ENCODE measurements around the gene IL21R. TPM values are rescaled to one million over a fixed set of nuclear protein-coding genes. Genes with fewer than 3 reads are reported as not detected.
"Not testable (repeated sequence)": the region's sequence is repeated elsewhere in the genome, so short reads cannot be mapped to it uniquely, and the experiment has no call there.

The IL21R gene
- total and polyA plus RNA-seq, 2 experiments from 2014 or later: not detected

DNA sequence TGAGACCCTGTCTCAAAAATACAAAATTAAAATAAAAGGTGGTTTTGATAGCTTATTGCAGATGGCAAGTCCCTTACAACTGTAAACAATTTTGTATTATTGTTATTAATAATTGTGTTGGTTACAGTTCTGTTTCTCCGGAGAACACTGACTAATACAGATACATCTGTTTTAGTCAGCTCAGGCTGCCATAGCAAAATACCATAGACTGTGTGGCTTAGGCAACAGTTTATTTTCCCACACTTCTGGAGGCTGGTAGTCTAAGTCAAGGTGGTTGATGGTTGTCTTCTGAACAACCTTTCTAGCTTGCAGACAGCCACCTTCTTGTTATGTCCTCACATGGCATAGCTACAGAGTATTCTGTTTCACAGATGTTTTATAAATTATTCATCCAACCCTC lies 14.2 kb upstream of the IL21R start:
- Histone ChIP-seq H3K27ac (no peak overlapping the region), H3K9me3 (ENCODE audit: low read depth) (no peaks in the 10 kb centered on the region), H3K27me3 (no peaks in the 10 kb centered on the region), H3K4me1 (ENCODE audit: low read depth) (no peaks in the 10 kb centered on the region), H3K36me3 (no peaks in the 10 kb centered on the region), H3K4me3 (no peak overlapping the region)
- TF ChIP-seq, protein P1, sequence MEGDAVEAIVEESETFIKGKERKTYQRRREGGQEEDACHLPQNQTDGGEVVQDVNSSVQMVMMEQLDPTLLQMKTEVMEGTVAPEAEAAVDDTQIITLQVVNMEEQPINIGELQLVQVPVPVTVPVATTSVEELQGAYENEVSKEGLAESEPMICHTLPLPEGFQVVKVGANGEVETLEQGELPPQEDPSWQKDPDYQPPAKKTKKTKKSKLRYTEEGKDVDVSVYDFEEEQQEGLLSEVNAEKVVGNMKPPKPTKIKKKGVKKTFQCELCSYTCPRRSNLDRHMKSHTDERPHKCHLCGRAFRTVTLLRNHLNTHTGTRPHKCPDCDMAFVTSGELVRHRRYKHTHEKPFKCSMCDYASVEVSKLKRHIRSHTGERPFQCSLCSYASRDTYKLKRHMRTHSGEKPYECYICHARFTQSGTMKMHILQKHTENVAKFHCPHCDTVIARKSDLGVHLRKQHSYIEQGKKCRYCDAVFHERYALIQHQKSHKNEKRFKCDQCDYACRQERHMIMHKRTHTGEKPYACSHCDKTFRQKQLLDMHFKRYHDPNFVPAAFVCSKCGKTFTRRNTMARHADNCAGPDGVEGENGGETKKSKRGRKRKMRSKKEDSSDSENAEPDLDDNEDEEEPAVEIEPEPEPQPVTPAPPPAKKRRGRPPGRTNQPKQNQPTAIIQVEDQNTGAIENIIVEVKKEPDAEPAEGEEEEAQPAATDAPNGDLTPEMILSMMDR (IDR thresholded peaks at IDR 0.05; ENCODE audit: low read depth, low read length): no peak
- no peak for DNase-seq (ENCODE audit: low read depth in 1 of 2, low spot score in 1 of 2)

DNA sequence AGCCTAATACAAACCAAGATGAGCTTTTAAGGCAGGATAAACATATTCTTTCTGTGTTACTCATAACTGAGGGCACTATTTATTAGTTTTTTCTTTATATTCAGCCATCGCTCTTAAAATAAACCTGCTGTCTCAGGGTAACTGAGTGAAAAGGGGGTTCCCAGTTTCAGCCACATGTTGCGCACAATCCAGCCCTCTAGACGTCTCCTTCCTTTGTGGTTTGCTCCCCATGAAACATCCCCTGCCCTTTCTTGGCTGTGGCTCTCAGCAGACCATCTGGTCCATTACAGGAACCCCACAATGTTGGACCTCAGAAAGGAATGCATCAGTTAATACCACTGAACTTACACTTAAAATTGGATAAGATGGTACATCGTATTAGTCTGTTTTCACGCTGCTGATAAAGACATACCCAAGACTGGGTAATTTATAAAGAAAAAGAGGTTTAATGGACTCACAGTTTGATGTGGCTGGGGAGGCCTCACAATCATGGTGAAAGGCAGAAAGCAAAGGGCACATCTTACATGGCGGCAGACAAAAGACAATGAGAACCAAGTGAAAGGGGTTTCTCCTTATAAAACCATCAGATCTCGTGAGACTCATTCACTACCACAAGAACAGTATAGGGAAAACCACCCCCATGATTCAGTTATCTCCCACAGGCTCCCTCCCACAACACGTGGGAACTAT lies 12.6 kb upstream of the IL21R start:
- H3K27ac ChIP-seq: no peak overlapping the region
- no peak for DNase-seq (ENCODE audit: low read depth in 1 of 2, low spot score in 1 of 2)
- no peak overlapping the region for H3K4me3 ChIP-seq
- no peaks in the 10 kb centered on the region for H3K9me3 ChIP-seq (ENCODE audit: low read depth)
- TF ChIP-seq, protein P1 (IDR thresholded peaks at IDR 0.05; ENCODE audit: low read depth, low read length): no peak
- H3K36me3 ChIP-seq: no peaks in the 10 kb centered on the region
- H3K4me1 ChIP-seq (ENCODE audit: low read depth): no peaks in the 10 kb centered on the region
- no peaks in the 10 kb centered on the region for H3K27me3 ChIP-seq

DNA sequence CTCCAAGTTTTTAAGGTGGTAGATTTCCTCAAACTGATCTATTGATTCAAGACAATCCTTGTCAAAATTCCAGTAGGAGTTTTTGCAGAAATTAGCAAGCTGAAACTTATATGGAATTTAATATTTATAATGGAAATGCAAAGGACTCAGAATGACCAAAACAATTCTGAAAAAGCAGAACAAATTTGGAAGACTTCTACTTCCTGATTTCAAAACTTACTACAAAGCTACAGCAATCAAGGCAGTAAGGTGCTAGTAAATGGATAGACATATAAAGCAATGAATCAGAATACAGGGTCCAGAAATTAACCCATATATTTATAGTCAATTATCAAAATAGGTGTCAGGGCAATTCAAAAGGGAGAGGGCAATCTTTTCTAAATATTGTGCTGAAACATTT lies 11.8 kb upstream of the IL21R start:
- Histone ChIP-seq H3K27me3 (no peaks in the 10 kb centered on the region), H3K4me3 (no peak overlapping the region), H3K27ac (no peak overlapping the region), H3K9me3 (ENCODE audit: low read depth) (no peaks in the 10 kb centered on the region), H3K36me3 (no peaks in the 10 kb centered on the region), H3K4me1 (ENCODE audit: low read depth) (no peaks in the 10 kb centered on the region)
- no peak for DNase-seq (ENCODE audit: low read depth in 1 of 2, low spot score in 1 of 2)
- TF ChIP-seq, protein P1 (IDR thresholded peaks at IDR 0.05; ENCODE audit: low read depth, low read length): no peak

DNA sequence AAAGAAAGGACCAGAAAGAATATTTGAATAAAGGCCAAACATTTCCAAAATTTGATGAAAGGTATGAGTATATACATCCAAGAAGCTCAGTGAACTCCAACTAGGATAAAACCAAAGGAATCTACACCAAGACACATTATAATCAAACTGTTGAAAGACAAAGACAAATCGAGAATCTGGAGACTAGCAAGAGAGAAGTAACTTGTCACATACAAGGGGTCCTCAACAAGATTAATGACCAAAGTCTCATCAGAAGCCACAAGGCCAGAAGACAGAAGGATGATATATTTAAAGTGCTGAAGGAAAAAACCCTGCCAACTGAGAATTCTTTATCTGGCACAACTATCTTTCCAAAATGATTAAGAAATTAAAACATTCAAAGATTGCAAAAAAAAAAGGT lies 9.3 kb upstream of the IL21R start:
- no peaks in the 10 kb centered on the region for H3K36me3 ChIP-seq
- H3K9me3 ChIP-seq (ENCODE audit: low read depth): no peaks in the 10 kb centered on the region
- DNase-seq (ENCODE audit: low read depth in 1 of 2, low spot score in 1 of 2): no peak
- H3K4me3 ChIP-seq: no peak overlapping the region
- no peaks in the 10 kb centered on the region for H3K27me3 ChIP-seq
- no peak overlapping the region for H3K27ac ChIP-seq
- TF ChIP-seq, protein P1 (IDR thresholded peaks at IDR 0.05; ENCODE audit: low read depth, low read length): no peak
- no peaks in the 10 kb centered on the region for H3K4me1 ChIP-seq (ENCODE audit: low read depth)

DNA sequence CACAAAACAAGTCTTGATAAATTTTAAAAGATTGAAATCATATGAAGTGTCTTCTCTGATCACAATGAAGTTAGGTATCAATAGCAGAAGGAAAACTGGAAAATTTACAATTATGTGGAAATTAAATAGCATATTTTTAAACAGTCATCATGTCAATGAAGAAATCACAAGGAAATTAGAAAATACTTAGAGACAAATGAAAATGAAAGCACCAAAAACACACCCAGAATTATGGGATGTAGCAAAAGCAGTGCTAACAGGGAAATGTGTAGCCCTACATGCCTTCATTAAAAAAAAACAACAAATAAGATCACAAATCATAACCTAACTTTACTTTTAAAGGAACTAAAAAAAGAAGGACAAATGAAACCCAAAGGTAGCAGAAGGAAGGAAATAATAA lies 7.5 kb upstream of the IL21R start:
- DNase-seq (ENCODE audit: low read depth in 1 of 2, low spot score in 1 of 2): no peak
- H3K9me3 ChIP-seq (ENCODE audit: low read depth): no peaks in the 10 kb centered on the region
- H3K36me3 ChIP-seq: no peaks in the 10 kb centered on the region
- no peak overlapping the region for H3K4me3 ChIP-seq
- TF ChIP-seq, protein P1 (IDR thresholded peaks at IDR 0.05; ENCODE audit: low read depth, low read length): no peak
- H3K4me1 ChIP-seq (ENCODE audit: low read depth): no peaks in the 10 kb centered on the region
- no peak overlapping the region for H3K27ac ChIP-seq
- no peaks in the 10 kb centered on the region for H3K27me3 ChIP-seq

DNA sequence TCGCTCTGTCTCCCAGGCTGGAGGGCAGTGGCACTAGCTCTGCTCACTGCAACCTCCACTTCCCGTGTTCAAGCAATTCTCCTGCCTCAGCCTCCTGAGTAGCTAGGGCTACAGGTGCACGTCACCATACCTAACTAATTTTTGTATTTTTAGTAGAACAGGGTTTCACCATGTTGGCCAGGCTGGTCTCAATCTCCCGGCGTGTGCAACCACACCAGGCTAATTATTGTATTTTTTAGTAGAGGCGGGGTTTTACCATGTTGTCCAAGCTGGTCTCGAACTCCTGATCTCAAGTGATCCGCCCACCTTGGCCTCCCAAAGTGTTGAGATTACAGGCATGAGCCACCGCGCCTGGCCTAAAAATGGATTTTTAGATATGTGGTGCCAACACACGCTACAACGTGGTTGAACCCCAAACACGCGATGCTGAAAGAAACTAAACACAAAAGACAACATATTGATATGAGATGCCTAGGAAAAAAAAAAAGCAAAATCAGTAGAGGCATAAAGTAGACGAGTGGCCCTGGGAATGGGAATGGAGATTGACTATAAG lies 3.6 kb upstream of the IL21R start:
- not testable (repeated sequence) for H3K4me3 ChIP-seq; H3K36me3 ChIP-seq; DNase-seq (ENCODE audit: low read depth in 1 of 2, low spot score in 1 of 2); H3K4me1 ChIP-seq (ENCODE audit: low read depth); H3K27me3 ChIP-seq; H3K9me3 ChIP-seq (ENCODE audit: low read depth); H3K27ac ChIP-seq

All from cardiac muscle cell (in vitro differentiated cells and primary cell).